ENCODE measurements around the gene APBB1IP.

- peak; percentile 71 to 85; a peak in 3 of 5 replicates for TF ChIP-seq EP300 (IDR thresholded peaks at IDR 0.05)
- peak; percentile 77 to 83; a peak in 4 of 5 replicates for TF ChIP-seq JUN (IDR thresholded peaks at IDR 0.05)
- TF ChIP-seq FOSL2 (IDR thresholded peaks at IDR 0.05) = peak; percentile 88
- TF ChIP-seq FOSL2 (CRISPR knock-in tag; IDR thresholded peaks at IDR 0.05) = peak; percentile 97
- TF ChIP-seq, protein P1, sequence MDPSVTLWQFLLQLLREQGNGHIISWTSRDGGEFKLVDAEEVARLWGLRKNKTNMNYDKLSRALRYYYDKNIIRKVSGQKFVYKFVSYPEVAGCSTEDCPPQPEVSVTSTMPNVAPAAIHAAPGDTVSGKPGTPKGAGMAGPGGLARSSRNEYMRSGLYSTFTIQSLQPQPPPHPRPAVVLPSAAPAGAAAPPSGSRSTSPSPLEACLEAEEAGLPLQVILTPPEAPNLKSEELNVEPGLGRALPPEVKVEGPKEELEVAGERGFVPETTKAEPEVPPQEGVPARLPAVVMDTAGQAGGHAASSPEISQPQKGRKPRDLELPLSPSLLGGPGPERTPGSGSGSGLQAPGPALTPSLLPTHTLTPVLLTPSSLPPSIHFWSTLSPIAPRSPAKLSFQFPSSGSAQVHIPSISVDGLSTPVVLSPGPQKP (IDR thresholded peaks at IDR 0.05; ENCODE audit: low read depth, low read length) = no peak
- TF ChIP-seq, protein P2, sequence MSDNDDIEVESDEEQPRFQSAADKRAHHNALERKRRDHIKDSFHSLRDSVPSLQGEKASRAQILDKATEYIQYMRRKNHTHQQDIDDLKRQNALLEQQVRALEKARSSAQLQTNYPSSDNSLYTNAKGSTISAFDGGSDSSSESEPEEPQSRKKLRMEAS (IDR thresholded peaks at IDR 0.05) = 0 out of 2 replicates have a peak, but pooled peaks have one; percentile 23
- peak; percentile 42 for TF ChIP-seq SMC3 (IDR thresholded peaks at IDR 0.05)
- TF ChIP-seq RAD21 (conservative IDR thresholded peaks at IDR 0.05 in 1 of 2, IDR thresholded peaks at IDR 0.05 in 1 of 2) = peak; percentile 18 to 59; a peak in 3 of 5 replicates
- TF ChIP-seq HDAC2 (IDR thresholded peaks at IDR 0.05) = no peak
- TF ChIP-seq, protein P3, sequence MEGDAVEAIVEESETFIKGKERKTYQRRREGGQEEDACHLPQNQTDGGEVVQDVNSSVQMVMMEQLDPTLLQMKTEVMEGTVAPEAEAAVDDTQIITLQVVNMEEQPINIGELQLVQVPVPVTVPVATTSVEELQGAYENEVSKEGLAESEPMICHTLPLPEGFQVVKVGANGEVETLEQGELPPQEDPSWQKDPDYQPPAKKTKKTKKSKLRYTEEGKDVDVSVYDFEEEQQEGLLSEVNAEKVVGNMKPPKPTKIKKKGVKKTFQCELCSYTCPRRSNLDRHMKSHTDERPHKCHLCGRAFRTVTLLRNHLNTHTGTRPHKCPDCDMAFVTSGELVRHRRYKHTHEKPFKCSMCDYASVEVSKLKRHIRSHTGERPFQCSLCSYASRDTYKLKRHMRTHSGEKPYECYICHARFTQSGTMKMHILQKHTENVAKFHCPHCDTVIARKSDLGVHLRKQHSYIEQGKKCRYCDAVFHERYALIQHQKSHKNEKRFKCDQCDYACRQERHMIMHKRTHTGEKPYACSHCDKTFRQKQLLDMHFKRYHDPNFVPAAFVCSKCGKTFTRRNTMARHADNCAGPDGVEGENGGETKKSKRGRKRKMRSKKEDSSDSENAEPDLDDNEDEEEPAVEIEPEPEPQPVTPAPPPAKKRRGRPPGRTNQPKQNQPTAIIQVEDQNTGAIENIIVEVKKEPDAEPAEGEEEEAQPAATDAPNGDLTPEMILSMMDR (IDR thresholded peaks at IDR 0.05) = no peak
These were observed 30.7 kb upstream of the APBB1IP start for GRCh38 chr10:26407406-26407969.

Measured in A549 (cell line).